Uterus (tissue), 4 donors: ENCODE measurements around the gene SUPT4H1. TPM values are rescaled to one million over a fixed set of nuclear protein-coding genes. Genes with fewer than 3 reads are reported as not detected.

Experiments
- DNase-seq, 2 donors: peaks; one replicate each; pipeline ENCODE4 v3.0.0-alpha.2; 2019 to 2020
- H3K27ac ChIP-seq, 2 donors: fragments of 200-600 bp; sonication (generic); 1 replicate in 1 of 2; 2 replicates in 1 of 2; pipeline ENCODE4 v1.5.1; 2016 to 2018
- H3K27me3 ChIP-seq, 2 donors: fragments of 200-600 bp; sonication (generic); one replicate each; pipeline ENCODE4 v1.5.1; 2018 to 2019; ENCODE audit warnings: control low read depth in 1 of 2
- H3K36me3 ChIP-seq, 2 donors: fragments of 200-600 bp; sonication (generic); one replicate each; pipeline ENCODE4 v1.5.1; 2019; ENCODE audit warnings: control low read depth in 1 of 2
- H3K4me1 ChIP-seq, 2 donors: fragments of 200-600 bp; sonication (generic); one replicate each; pipeline ENCODE4 v1.5.1; 2018 to 2019; ENCODE audit warnings: control low read depth in 1 of 2
- H3K4me3 ChIP-seq, 2 donors: fragments of 200-600 bp; sonication (generic); 1 replicate in 1 of 2; 2 replicates in 1 of 2; pipeline ENCODE4 v1.5.1; 2018 to 2019; ENCODE audit warnings: mild to moderate bottlenecking in 1 of 2
- H3K9me3 ChIP-seq, 2 donors: fragments of 200-600 bp; sonication (generic); one replicate each; pipeline ENCODE4 v1.5.1; 2019; ENCODE audit warnings: control low read depth in 1 of 2
- POLR2A ChIP-seq, 2 donors: fragments of 450-650 bp; IDR thresholded peaks; one replicate each; pipeline ENCODE4 v1.6.1; 2016; ENCODE audit warnings: antibody characterized with exemption in 2 of 2, mild to moderate bottlenecking in 1 of 2, moderate library complexity in 1 of 2
- intact Hi-C: fragments of 100-400 bp; cut with DNase I; formaldehyde crosslinking; loops from one replicate; pipeline ENCODE4 v1.15.1; 2023; ENCODE audit warnings: low total_unique reads
- total RNA-seq, 4 donors: library from RNA; depleted of rRNA in 3 of 4; stranded (reverse); fragments of >200 nt in 3 of 4; gene quantifications; one replicate each; pipeline versions ENCODE4 v1.1.0 to v1.2.4, GENCODE V29; 2014 to 2023
- TF ChIP-seq, protein P1 (sequence below), 4 experiments: fragments of 200-600 bp in 2 of 4; fragments of 450-650 bp in 2 of 4; sonication (generic) in 2 of 4; IDR thresholded peaks; one replicate each; pipeline ENCODE4 v1.5.1; 2016 to 2019; ENCODE audit warnings: antibody characterized with exemption in 4 of 4, mild to moderate bottlenecking in 2 of 4, moderate library complexity in 1 of 4
- donor health status: DM: yes; HTN: yes; CAD: no.

The SUPT4H1 gene
- total RNA-seq, 4 donors from 2014 or later: 31.1 to 267 (median 98.1) TPM

- H3K9me3 ChIP-seq: no peaks in the 10 kb centered on the region
Measured at GRCh38 chr17:58367461-58367860, 15.5 kb upstream of the SUPT4H1 start.

DNA sequence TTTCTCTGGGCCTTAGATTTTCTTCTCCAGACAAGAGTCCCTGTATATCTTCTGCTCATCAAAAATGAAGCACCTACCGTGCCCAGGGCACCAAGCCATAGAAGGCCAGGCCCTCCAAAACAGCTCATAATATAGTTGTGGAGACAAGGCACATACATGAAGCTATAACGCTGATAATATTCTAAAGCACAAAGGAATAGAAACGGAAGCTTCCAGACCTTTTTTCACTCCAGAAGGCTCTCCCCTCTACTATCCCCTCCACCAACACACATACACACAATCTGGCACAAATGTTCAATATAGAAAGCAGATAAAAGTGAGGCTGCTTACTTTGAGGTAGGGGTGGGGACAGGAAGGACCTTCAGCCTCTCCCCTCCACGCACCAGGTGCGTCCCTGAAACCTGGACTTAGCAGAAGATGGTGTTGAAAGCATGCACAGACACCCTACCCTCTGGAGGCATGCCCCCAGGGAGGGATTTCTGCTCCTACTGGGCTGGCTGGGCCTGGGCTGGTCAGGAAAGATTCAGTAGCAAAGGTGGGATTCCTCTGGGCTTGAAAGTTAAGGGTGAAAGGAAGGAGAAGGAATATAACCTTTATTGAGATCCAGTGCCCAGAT lies 14.1 kb upstream of the SUPT4H1 start:
- no peak overlapping the region for H3K27ac ChIP-seq
- TF ChIP-seq, protein P1, sequence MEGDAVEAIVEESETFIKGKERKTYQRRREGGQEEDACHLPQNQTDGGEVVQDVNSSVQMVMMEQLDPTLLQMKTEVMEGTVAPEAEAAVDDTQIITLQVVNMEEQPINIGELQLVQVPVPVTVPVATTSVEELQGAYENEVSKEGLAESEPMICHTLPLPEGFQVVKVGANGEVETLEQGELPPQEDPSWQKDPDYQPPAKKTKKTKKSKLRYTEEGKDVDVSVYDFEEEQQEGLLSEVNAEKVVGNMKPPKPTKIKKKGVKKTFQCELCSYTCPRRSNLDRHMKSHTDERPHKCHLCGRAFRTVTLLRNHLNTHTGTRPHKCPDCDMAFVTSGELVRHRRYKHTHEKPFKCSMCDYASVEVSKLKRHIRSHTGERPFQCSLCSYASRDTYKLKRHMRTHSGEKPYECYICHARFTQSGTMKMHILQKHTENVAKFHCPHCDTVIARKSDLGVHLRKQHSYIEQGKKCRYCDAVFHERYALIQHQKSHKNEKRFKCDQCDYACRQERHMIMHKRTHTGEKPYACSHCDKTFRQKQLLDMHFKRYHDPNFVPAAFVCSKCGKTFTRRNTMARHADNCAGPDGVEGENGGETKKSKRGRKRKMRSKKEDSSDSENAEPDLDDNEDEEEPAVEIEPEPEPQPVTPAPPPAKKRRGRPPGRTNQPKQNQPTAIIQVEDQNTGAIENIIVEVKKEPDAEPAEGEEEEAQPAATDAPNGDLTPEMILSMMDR (IDR thresholded peaks at IDR 0.05): no peak
- no peak for TF ChIP-seq POLR2A (IDR thresholded peaks at IDR 0.05)
- no peaks in the 10 kb centered on the region for H3K27me3 ChIP-seq
- intact Hi-C loops: no loop called here
- no peaks in the 10 kb centered on the region for H3K4me1 ChIP-seq
- no peaks in the 10 kb centered on the region for H3K36me3 ChIP-seq
- no peaks in the 10 kb centered on the region for H3K9me3 ChIP-seq
- no peak overlapping the region for H3K4me3 ChIP-seq
- no peak for DNase-seq

More at GRCh38 chr17:58367461-58367860, 15.5 kb upstream of the SUPT4H1 start:
- H3K4me1 ChIP-seq: no peaks in the 10 kb centered on the region
- no peaks in the 10 kb centered on the region for H3K27me3 ChIP-seq
- intact Hi-C loops: no loop called here
- H3K4me3 ChIP-seq: no peak overlapping the region
- H3K27ac ChIP-seq: no peak overlapping the region
- no peaks in the 10 kb centered on the region for H3K36me3 ChIP-seq
- no peak for DNase-seq
- no peak for TF ChIP-seq POLR2A (IDR thresholded peaks at IDR 0.05)
- TF ChIP-seq, protein P1 (IDR thresholded peaks at IDR 0.05): no peak

DNA sequence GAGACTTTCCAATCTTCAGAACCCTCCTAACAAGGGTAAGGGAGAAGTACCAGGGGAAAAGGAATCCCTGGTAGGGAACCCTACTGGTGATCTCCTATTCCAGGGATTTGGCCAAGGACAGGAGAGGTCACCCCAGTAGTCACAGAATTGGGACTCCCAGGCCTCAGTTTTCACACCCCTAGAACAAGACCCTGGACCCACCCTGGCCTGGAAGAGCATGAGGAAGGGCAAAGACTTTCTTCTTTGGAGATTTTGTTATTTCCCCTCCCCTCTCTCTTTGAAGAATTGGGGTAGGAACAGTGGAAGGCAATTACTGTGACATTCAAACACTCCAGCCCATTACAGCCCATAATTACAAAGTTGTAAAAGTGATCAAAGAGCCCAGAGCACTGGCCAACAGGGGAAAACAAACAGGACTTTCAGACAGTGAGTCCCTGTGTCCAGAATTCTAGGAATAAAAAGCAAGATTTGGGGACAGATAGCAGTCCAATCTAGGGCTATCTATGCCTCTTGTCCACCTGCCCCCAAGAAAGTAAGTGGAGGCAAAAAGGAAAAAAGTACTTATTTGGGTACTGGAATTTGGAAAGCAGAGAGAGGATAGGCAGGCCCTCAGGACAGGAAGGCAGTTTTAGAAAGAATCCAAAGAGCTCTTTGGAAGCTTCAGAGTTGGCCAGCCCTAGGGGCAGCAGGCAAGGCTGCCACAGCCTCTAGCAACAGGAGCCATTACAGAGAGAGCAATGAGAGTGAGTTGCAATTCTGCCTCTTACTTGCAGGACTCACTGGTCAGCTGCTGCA lies 13.4 kb upstream of the SUPT4H1 start:
- TF ChIP-seq, protein P1 (IDR thresholded peaks at IDR 0.05): no peak
- TF ChIP-seq POLR2A (IDR thresholded peaks at IDR 0.05): no peak
- Histone ChIP-seq H3K27ac (no peak overlapping the region), H3K4me1 (no peaks in the 10 kb centered on the region), H3K36me3 (no peaks in the 10 kb centered on the region), H3K4me3 (no peak overlapping the region), H3K9me3 (no peaks in the 10 kb centered on the region), H3K27me3 (no peaks in the 10 kb centered on the region)
- DNase-seq: no peak
- intact Hi-C loops: no loop called here

DNA sequence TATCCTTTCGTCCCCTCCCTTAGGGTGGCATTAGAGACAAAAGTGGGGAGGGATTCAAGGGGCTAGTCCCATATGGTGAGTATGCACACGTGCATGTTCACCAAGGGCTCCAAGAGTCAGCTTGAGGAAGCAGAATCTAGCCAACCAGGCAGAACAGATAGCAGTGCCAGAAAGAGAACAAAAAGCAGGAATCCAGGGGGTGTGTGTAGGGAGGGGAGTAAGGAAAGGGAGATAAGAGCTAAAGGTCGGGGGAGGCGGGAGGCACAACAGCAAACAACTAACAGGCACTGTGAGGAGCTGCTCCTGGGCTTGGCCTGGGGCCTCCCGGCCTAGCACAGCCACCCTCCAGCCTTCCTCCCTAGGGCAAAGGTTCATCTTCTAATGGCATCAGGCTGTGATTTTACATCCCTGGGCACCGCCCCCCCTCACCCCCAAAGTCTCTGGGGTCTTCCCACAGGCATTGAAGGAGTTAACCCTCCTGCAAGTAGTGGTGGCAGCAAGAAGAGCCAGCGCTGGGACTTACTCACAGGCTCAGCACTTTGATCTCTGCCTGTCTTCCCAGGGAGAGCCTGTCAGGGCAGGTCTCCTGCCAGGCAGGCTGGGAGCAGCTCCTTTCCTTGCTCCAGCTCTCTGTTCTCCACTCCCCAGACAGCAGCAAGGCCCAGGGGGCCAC lies 12.4 kb upstream of the SUPT4H1 start:
- intact Hi-C loops: no loop called here
- no peak overlapping the region for H3K27ac ChIP-seq
- no peaks in the 10 kb centered on the region for H3K4me1 ChIP-seq
- H3K4me3 ChIP-seq: no peak overlapping the region
- H3K36me3 ChIP-seq: no peaks in the 10 kb centered on the region
- H3K9me3 ChIP-seq: no peaks in the 10 kb centered on the region
- no peak for TF ChIP-seq POLR2A (IDR thresholded peaks at IDR 0.05)
- TF ChIP-seq, protein P1 (IDR thresholded peaks at IDR 0.05): no peak
- no peaks in the 10 kb centered on the region for H3K27me3 ChIP-seq
- no peak for DNase-seq
